Chondrocyte (in vitro differentiated cells): Measurements from ENCODE around the gene ZCCHC7. TPM values are rescaled to one million over a fixed set of nuclear protein-coding genes. Genes with fewer than 3 reads are reported as not detected.

Experiments
- DNase-seq: peaks from one replicate; pipeline ENCODE4 v3.0.0; 2021; ENCODE audit warnings: mixed read lengths, low spot score
- H3K27ac Mint-ChIP-seq: one replicate; pipeline ENCODE4 v1.8.0; 2021; ENCODE audit warnings: mild to moderate bottlenecking, moderate library complexity, mixed read lengths; ENCODE audit not compliant: unreplicated experiment
- H3K27me3 Mint-ChIP-seq: 2 replicates; pipeline ENCODE4 v1.8.0; 2021; ENCODE audit warnings: low read depth, mixed read lengths
- H3K36me3 Mint-ChIP-seq: 2 replicates; pipeline ENCODE4 v1.8.0; 2021; ENCODE audit warnings: low read depth, mixed read lengths
- H3K4me1 Mint-ChIP-seq: 2 replicates; pipeline ENCODE4 v1.8.0; 2021; ENCODE audit warnings: low read depth, mild to moderate bottlenecking, mixed read lengths
- H3K4me3 Mint-ChIP-seq: one replicate; pipeline ENCODE4 v1.8.0; 2021; ENCODE audit warnings: mild to moderate bottlenecking, moderate library complexity, mixed read lengths; ENCODE audit not compliant: unreplicated experiment
- H3K9me3 Mint-ChIP-seq: 2 replicates; pipeline ENCODE4 v1.8.0; 2021; ENCODE audit warnings: low read depth, mixed read lengths
- total RNA-seq: library from RNA; stranded (reverse); gene quantifications from 3 replicates; pipeline ENCODE4 v1.2.1, GENCODE V29; 2021
- TF ChIP-seq, protein P1 (sequence below): fragments of 200-600 bp; sonication (generic); IDR thresholded peaks from 2 replicates; pipeline ENCODE4 v1.5.0; 2021; ENCODE audit warnings: antibody characterized with exemption, mild to moderate bottlenecking, moderate library complexity

Gene ZCCHC7
- total RNA-seq, 1 donor from 2014 or later = 22.5 TPM

DNA sequence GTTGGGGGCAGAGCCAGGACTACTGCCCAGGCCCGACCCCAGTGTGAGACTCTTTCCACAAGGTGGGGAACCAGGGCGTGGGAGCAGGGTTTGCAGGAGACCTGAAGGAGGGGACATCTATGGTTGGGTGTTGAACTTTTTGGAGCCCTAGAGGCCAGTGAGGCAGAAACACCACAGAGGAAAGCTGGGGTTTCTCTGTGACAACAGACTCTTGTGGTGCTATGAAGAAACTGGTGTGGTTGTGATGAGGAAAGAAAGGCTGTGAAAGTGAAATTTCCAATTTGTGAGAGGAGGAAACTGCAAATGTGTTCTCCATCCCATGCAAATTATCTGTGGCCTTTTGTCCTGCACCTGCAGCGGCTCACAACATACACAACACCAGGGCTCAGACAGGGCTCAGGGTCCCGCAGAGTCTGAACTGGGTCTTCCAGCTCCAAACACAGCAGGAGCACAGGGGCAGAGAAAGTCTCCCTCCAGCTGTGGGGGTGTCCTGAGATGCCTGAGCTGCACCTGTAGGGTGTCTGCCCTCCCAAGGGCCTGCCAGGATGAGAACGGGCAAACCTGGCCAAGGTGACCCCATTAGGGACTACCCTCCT is 250.7 kb downstream of the ZCCHC7 start:
- no peaks in the 10 kb centered on the region for H3K27me3 Mint-ChIP-seq
- H3K27ac Mint-ChIP-seq = no peak overlapping the region
- H3K4me1 Mint-ChIP-seq = peaks cover 13% of the 10 kb centered on the region
- H3K9me3 Mint-ChIP-seq = no peaks in the 10 kb centered on the region
- TF ChIP-seq, protein P1, sequence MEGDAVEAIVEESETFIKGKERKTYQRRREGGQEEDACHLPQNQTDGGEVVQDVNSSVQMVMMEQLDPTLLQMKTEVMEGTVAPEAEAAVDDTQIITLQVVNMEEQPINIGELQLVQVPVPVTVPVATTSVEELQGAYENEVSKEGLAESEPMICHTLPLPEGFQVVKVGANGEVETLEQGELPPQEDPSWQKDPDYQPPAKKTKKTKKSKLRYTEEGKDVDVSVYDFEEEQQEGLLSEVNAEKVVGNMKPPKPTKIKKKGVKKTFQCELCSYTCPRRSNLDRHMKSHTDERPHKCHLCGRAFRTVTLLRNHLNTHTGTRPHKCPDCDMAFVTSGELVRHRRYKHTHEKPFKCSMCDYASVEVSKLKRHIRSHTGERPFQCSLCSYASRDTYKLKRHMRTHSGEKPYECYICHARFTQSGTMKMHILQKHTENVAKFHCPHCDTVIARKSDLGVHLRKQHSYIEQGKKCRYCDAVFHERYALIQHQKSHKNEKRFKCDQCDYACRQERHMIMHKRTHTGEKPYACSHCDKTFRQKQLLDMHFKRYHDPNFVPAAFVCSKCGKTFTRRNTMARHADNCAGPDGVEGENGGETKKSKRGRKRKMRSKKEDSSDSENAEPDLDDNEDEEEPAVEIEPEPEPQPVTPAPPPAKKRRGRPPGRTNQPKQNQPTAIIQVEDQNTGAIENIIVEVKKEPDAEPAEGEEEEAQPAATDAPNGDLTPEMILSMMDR = no peak
- H3K4me3 Mint-ChIP-seq = no peak overlapping the region
- no peak for DNase-seq
- H3K36me3 Mint-ChIP-seq = no peaks in the 10 kb centered on the region

DNA sequence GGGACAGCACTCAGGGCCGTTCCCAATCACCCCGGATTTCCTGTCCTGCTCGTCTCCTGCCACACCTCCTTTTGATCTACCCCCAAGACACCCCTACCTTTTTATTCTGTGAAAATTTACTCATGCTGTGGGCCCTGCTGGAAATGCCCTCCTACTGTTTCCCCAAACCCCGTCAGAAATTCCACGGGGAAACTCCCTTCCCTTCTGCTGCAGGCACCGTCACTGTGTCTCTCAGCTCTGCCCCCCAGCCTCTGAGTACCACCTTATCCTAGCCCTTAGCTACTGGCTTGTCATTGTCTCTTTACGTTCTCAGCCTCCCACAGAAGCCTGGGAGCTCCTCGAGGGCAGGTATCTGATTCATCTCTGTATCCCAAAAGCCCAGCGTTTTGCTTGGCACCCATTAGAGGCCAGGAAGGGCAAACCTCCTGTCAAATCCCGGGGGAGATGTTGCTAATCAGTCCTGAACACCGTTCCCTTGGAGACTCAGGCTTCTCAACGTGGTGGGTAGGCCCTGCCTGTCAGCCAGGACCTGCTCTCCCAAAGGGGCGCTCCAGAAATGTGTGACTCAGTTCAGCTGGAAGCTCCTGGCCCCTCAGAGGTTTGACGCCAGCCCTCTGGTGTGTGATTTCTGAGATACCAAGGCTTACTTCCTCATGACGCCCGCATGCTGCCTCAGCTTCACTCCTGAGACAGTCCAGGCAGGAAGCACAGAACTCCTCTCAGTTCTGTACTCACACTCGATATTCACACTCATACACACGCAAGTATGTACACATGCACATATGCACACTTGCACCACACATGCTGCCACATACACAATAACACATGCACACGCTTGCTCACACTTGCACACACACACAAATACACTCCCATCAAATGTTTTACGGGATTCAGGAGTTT is 251.4 kb downstream of the ZCCHC7 start:
- Mint-ChIP-seq H3K4me1 (peaks cover 13% of the 10 kb centered on the region), H3K27me3 (peaks cover 6% of the 10 kb centered on the region), H3K4me3 (no peak overlapping the region), H3K27ac (no peak overlapping the region), H3K36me3 (no peaks in the 10 kb centered on the region), H3K9me3 (no peaks in the 10 kb centered on the region)
- DNase-seq = no peak
- TF ChIP-seq, protein P1 = no peak

DNA sequence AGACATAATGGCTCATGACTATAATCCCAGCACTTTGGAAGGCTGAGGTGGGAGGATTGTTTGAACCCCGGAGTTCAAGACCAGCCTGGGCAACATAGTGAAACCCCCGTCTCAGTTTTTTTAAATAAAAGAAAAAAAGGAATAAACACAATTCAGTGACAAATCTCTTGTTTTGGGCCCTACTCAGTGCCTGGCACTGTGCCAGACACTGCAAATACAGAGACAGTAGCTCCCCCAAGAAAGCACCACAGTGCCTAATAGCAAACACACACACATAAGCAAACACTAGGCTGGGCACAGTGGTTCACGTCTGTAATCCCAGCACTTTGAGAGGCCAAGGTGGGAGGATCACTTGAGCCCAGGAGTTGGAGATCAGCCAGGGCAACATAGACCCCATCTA is 252.5 kb downstream of the ZCCHC7 start:
- H3K4me3 Mint-ChIP-seq = no peak overlapping the region
- peaks cover 10% of the 10 kb centered on the region for H3K27me3 Mint-ChIP-seq
- H3K4me1 Mint-ChIP-seq = peaks cover 13% of the 10 kb centered on the region
- no peak overlapping the region for H3K27ac Mint-ChIP-seq
- DNase-seq = no peak
- TF ChIP-seq, protein P1 = no peak
- no peaks in the 10 kb centered on the region for H3K36me3 Mint-ChIP-seq
- no peaks in the 10 kb centered on the region for H3K9me3 Mint-ChIP-seq

DNA sequence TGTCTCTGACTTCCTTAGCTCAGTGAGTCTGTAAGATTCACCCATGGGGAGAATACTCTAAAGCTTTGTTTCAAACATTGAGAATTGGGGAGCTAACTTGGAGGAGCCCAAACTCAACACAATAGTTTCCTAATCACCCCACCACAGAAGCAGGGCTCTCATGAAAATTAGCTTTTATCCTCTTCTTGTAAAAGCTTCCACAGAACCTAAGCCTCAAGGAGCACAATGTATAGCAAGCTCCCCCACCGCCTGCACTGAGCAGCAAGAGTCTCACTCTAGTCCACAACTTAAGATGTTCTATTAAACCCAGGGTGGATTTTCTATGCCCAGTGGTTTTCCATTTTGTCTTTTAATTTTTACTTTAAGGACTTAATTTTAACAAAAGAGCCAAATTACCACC is 253.2 kb downstream of the ZCCHC7 start:
- Mint-ChIP-seq H3K9me3 (no peaks in the 10 kb centered on the region), H3K27me3 (peaks cover 13% of the 10 kb centered on the region), H3K27ac (no peak overlapping the region), H3K4me3 (no peak overlapping the region), H3K4me1 (peaks cover 13% of the 10 kb centered on the region), H3K36me3 (no peaks in the 10 kb centered on the region)
- TF ChIP-seq, protein P1 = no peak
- DNase-seq = no peak

DNA sequence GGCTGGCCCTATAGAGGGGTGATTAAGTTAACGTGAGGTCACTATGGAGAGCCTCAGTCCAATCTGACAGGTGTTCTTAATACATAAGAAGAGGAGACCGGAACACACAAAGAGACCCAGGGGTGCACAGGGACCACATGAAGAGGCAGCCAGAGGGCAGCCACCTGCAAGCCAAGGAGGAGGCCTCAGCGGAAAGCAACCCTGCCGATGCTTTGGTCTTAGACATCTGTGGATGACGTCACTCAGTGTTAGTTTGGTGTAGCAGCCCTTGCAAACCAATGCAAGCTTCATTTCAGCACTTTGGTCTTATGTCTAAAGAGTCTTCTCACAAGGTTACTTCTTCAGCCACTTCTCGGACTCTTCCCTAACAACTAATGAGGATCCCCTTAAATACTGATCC is 254.5 kb downstream of the ZCCHC7 start:
- H3K4me3 Mint-ChIP-seq = no peak overlapping the region
- TF ChIP-seq, protein P1 = no peak
- no peak overlapping the region for H3K27ac Mint-ChIP-seq
- H3K4me1 Mint-ChIP-seq = peaks cover 13% of the 10 kb centered on the region
- no peaks in the 10 kb centered on the region for H3K9me3 Mint-ChIP-seq
- H3K36me3 Mint-ChIP-seq = no peaks in the 10 kb centered on the region
- peaks cover 16% of the 10 kb centered on the region for H3K27me3 Mint-ChIP-seq
- no peak for DNase-seq
